DOHH2 (cell line): ENCODE measurements around the gene DNMBP.

Experiments used
- H3F3A ChIP-seq: fragments of 200-600 bp; sonication (generic), shearing (Covaris generic); 2 replicates; pipeline ENCODE4 v1.6.0; 2016; ENCODE audit warnings: antibody characterized with exemption, mild to moderate bottlenecking; ENCODE audit not compliant: control insufficient read depth, insufficient read depth
- H3K27ac ChIP-seq: fragments of 200-600 bp; sonication (generic); 2 replicates; pipeline ENCODE4 v1.5.1; 2014; ENCODE audit warnings: low read depth, mild to moderate bottlenecking, low read length, moderate library complexity
- H3K27me3 ChIP-seq: fragments of 200-600 bp; sonication (generic); 2 replicates; pipeline ENCODE4 v1.6.1; 2014; ENCODE audit warnings: mild to moderate bottlenecking, low read length, mixed read lengths; ENCODE audit not compliant: control insufficient read depth
- H3K36me3 ChIP-seq: fragments of 200-600 bp; sonication (generic); 2 replicates; pipeline ENCODE4 v1.6.1; 2014; ENCODE audit warnings: mild to moderate bottlenecking, low read length, moderate library complexity, mixed read lengths; ENCODE audit not compliant: control insufficient read depth
- H3K4me1 ChIP-seq: fragments of 200-600 bp; sonication (generic); 2 replicates; pipeline ENCODE4 v1.6.1; 2014; ENCODE audit warnings: mild to moderate bottlenecking, low read length, mixed read lengths; ENCODE audit not compliant: control insufficient read depth
- H3K4me2 ChIP-seq: fragments of 200-600 bp; sonication (generic); 2 replicates; pipeline ENCODE4 v1.6.0; 2014; ENCODE audit warnings: mild to moderate bottlenecking, low read length, moderate library complexity
- H3K4me3 ChIP-seq: fragments of 200-600 bp; sonication (generic); 2 replicates; pipeline ENCODE4 v1.5.1; 2014; ENCODE audit warnings: mild to moderate bottlenecking, low read length, mixed read lengths
- H3K79me2 ChIP-seq: fragments of 200-600 bp; sonication (generic); 2 replicates; pipeline ENCODE4 v1.6.1; 2014; ENCODE audit warnings: mild to moderate bottlenecking, low read length, mixed read lengths; ENCODE audit not compliant: control insufficient read depth
- H3K9me2 ChIP-seq: fragments of 200-600 bp; sonication (generic); replicated peaks from 2 replicates; pipeline ENCODE4 v1.6.1; 2014; ENCODE audit warnings: mild to moderate bottlenecking, low read length, mixed read lengths; ENCODE audit not compliant: control insufficient read depth
- H3K9me3 ChIP-seq: fragments of 200-600 bp; sonication (generic); 2 replicates; pipeline ENCODE4 v1.6.1; 2014; ENCODE audit warnings: antibody characterized with exemption, low read length, mixed read lengths; ENCODE audit not compliant: control insufficient read depth, insufficient read depth
- H4K20me1 ChIP-seq: fragments of 200-600 bp; sonication (generic); 2 replicates; pipeline ENCODE4 v1.6.0; 2014; ENCODE audit warnings: low read depth, mild to moderate bottlenecking, antibody characterized with exemption, low read length, moderate library complexity; ENCODE audit not compliant: control insufficient read depth, insufficient read depth
- EZH2phosphoT487 ChIP-seq: fragments of 200-600 bp; sonication (generic); IDR thresholded peaks from 2 replicates; pipeline ENCODE4 v1.6.1; 2017; ENCODE audit warnings: borderline replicate concordance, mild to moderate bottlenecking, antibody characterized with exemption, low read length, moderate library complexity, mixed read lengths
- TF ChIP-seq, protein P1 (sequence below): fragments of 200-600 bp; sonication (generic); IDR thresholded peaks from one replicate; pipeline ENCODE4 v1.5.1; 2014; ENCODE audit warnings: antibody characterized with exemption, mild to moderate bottlenecking, low read depth, low read length; ENCODE audit not compliant: poor library complexity, severe bottlenecking

Gene DNMBP

DNA sequence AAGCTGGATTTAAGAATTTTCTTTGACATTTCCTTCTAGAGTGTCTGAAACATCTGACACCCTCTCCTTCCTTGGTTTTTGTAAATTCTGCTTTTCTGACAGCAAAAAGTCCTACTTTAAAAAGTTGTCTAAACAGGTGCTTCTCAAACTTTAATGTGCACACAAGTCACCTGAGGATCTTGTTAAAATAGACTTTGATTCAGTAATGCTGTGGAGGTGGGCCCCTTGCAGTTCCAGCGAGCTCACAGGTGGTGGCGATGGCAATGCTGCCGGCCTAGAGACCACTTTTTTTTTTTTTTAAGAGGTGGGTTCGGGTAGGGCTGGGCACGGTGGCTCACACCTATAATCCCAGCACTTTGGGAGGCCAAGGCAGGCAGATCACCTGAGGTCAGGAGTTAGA, 150.2 kb downstream of the DNMBP start:
- no peaks in the 10 kb centered on the region for H4K20me1 ChIP-seq
- no peaks in the 10 kb centered on the region for H3K79me2 ChIP-seq
- H3K4me3 ChIP-seq: no peak overlapping the region
- no peaks in the 10 kb centered on the region for H3K9me2 ChIP-seq
- no peaks in the 10 kb centered on the region for H3K36me3 ChIP-seq
- H3K9me3 ChIP-seq: no peaks in the 10 kb centered on the region
- no peaks in the 10 kb centered on the region for H3K27me3 ChIP-seq
- H3F3A ChIP-seq: no peaks in the 10 kb centered on the region
- TF ChIP-seq, protein P1, sequence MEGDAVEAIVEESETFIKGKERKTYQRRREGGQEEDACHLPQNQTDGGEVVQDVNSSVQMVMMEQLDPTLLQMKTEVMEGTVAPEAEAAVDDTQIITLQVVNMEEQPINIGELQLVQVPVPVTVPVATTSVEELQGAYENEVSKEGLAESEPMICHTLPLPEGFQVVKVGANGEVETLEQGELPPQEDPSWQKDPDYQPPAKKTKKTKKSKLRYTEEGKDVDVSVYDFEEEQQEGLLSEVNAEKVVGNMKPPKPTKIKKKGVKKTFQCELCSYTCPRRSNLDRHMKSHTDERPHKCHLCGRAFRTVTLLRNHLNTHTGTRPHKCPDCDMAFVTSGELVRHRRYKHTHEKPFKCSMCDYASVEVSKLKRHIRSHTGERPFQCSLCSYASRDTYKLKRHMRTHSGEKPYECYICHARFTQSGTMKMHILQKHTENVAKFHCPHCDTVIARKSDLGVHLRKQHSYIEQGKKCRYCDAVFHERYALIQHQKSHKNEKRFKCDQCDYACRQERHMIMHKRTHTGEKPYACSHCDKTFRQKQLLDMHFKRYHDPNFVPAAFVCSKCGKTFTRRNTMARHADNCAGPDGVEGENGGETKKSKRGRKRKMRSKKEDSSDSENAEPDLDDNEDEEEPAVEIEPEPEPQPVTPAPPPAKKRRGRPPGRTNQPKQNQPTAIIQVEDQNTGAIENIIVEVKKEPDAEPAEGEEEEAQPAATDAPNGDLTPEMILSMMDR: peak; percentile 65
- TF ChIP-seq EZH2phosphoT487: no peak
- H3K4me2 ChIP-seq: no peak overlapping the region
- peaks cover 7% of the 10 kb centered on the region; the same call in 1 of the 2 replicates for H3K4me1 ChIP-seq
- H3K27ac ChIP-seq: no peak overlapping the region

DNA sequence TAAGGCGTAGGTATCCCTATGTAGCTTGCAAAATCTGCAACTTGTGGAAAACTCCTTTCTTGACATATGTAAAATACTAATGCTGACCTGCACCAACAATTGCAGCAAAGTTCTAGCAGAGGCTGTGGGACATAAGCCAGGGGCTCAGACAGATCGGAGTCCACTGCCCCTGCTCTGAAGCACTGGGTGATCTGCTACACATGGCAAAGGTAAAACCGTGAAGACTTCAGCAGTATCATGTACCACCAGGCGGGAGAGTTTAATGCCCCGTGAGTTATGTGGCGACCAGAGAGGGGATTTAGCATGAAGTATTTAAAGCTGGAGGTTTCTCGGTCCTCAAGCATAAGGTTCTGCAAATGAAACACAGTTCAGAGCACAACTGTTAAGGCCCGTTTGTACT, 150.9 kb downstream of the DNMBP start:
- Histone ChIP-seq H4K20me1 (no peaks in the 10 kb centered on the region), H3K4me2 (no peak overlapping the region), H3K4me1 (peaks cover 7% of the 10 kb centered on the region; the same call in 1 of the 2 replicates), H3K9me3 (no peaks in the 10 kb centered on the region), H3K27ac (no peak overlapping the region), H3K9me2 (no peaks in the 10 kb centered on the region), H3K4me3 (no peak overlapping the region), H3K36me3 (no peaks in the 10 kb centered on the region), H3K27me3 (no peaks in the 10 kb centered on the region), H3K79me2 (no peaks in the 10 kb centered on the region), H3F3A (no peaks in the 10 kb centered on the region)
- no peak for TF ChIP-seq EZH2phosphoT487
- TF ChIP-seq, protein P1: no peak

DNA sequence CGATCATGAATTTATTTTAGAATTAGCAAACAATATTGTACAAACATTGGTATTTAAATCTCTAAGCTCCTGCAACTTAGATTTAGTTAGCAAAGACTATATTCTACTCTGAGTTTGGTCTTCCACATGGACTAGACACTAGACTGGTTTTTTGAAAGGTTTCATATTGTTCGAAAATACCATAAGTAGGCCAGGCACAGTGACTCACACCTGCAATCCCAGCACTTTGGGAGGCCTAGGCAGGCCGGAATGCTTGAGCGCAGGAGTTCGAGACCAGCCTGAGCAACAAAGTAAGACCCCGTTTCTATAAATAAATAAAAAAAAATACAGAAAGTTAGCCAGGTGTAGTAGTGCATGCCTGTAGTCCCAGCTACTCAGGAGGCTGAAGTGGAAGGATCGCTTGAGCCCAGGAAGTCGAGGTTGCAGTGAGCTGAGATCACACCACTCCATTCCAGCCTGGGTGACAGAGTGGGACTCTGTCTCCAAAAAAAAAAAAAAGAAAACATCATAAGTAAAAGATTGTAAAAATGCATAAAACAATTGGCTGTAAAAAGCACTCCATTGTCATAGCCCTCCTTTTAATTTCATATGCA, 154.2 kb downstream of the DNMBP start:
- no peak overlapping the region for H3K4me3 ChIP-seq
- no peak overlapping the region; the same call in 1 of the 2 replicates for H3K4me2 ChIP-seq
- no peaks in the 10 kb centered on the region for H3K9me3 ChIP-seq
- H3K27me3 ChIP-seq: no peaks in the 10 kb centered on the region
- H3K36me3 ChIP-seq: no peaks in the 10 kb centered on the region
- TF ChIP-seq, protein P1: no peak
- no peak for TF ChIP-seq EZH2phosphoT487
- H4K20me1 ChIP-seq: no peaks in the 10 kb centered on the region
- no peaks in the 10 kb centered on the region for H3F3A ChIP-seq
- H3K79me2 ChIP-seq: no peaks in the 10 kb centered on the region
- no peak overlapping the region for H3K27ac ChIP-seq
- H3K9me2 ChIP-seq: no peaks in the 10 kb centered on the region
- H3K4me1 ChIP-seq: peaks cover 7% of the 10 kb centered on the region; the same call in 1 of the 2 replicates
